ENCODE data around the gene SAMHD1. TPM values are rescaled to one million over a fixed set of nuclear protein-coding genes. Genes with fewer than 3 reads are reported as not detected.

The SAMHD1 gene
- total and polyA plus RNA-seq, 9 of the 15 experiments (the other 6 are each of a cell fraction or from before 2014, with no cell fraction given) = 6.8 to 20.4 (median 14.8) TPM

- TF ChIP-seq RB1 (IDR thresholded peaks at IDR 0.05; ENCODE audit: low read depth) = no peak
- TF ChIP-seq HLTF (IDR thresholded peaks at IDR 0.05) = no peak
- TF ChIP-seq FIP1L1 (IDR thresholded peaks at IDR 0.05; ENCODE audit: low read depth, low read length, poor library complexity, severe bottlenecking) = no peak
- TF ChIP-seq ELF4 (CRISPR knock-in tag; IDR thresholded peaks at IDR 0.05) = no peak
- TF ChIP-seq PHF20 (IDR thresholded peaks at IDR 0.05; ENCODE audit: partially characterized antibody) = no peak
- no peak for TF ChIP-seq ZFP36 (IDR thresholded peaks at IDR 0.05; ENCODE audit: low read depth, low read length, partially characterized antibody)
- no peak for TF ChIP-seq FOXA3 (CRISPR knock-in tag; conservative IDR thresholded peaks at IDR 0.05 in 1 of 2, IDR thresholded peaks at IDR 0.05 in 1 of 2)
Observed at GRCh38 chr20:36925234-36925633, 26.3 kb downstream of the SAMHD1 start (continued).

GRCh38 chr20:36924167-36925045 lies 27.1 kb downstream of the SAMHD1 start:
- peaks cover 9 to 10% of the 10 kb centered on the region in 2 experiments; a peak in 4 of 5 replicates for H3K4me1 ChIP-seq (replicated peaks in 1 of 2; ENCODE audit: control insufficient read depth in 2 of 2, insufficient read depth in 2 of 2, low read length in 2 of 2)
- H2AFZ ChIP-seq (ENCODE audit: low read depth, low read length) = no peak overlapping the region; the same call in 1 of the 2 replicates
- no peak overlapping the region for H3K4me3 ChIP-seq
- DNase-seq (ENCODE audit: extremely low read depth in 1 of 4, low spot score in 3 of 4) = peak; percentile 48 to 66 (median 54)
- no peak overlapping the region for H3K4me2 ChIP-seq (ENCODE audit: insufficient read depth, low read length)
- H3K9me1 ChIP-seq (ENCODE audit: control insufficient read depth, insufficient read depth, low read length) = no peaks in the 10 kb centered on the region
- H3K27ac ChIP-seq (ENCODE audit: extremely low read depth, low read depth, low read length) = peak overlapping the region; percentile 24; the same call in 2 of the 3 replicates
- peak; percentile 57 for FAIRE-seq
- BruUV-seq (replicated peaks) = no TSS peak
- WGBS (ENCODE audit: insufficient coverage, low coverage, missing lambda C conversion rate) = 49% methylated on average over 9 of the region's 9 CpGs
- H4K20me1 ChIP-seq (replicated peaks; ENCODE audit: control insufficient read depth, insufficient read depth, low read length) = no peaks in the 10 kb centered on the region
- no peaks in the 10 kb centered on the region for H3K79me2 ChIP-seq (ENCODE audit: control insufficient read depth, insufficient read depth, low read length)
- in situ Hi-C loops (cut with MboI) = no loop called here
- ChIA-PET CTCF (ENCODE audit: low intra/inter-chr PET ratio) (no interaction called here), POLR2A (interaction anchor here (0.9 to 1.3 kb wide), 3 partner anchors 9 to 42 kb away, joined by 3 to 5 read pairs (median 3); no protein-coding TSS in a partner anchor)
- peak; percentile 79 for ATAC-seq
- peaks cover 6% of the 10 kb centered on the region; the same call in 1 of the 3 replicates for H3K36me3 ChIP-seq (ENCODE audit: control insufficient read depth, insufficient read depth, low read length)
- H3K27me3 ChIP-seq (ENCODE audit: control insufficient read depth in 2 of 2, insufficient read depth in 2 of 2, low read length in 2 of 2) = no peaks in the 10 kb centered on the region
- no peaks in the 10 kb centered on the region for H3K9me3 ChIP-seq (replicated peaks; ENCODE audit: control insufficient read depth, insufficient read depth, low read depth, low read length)
- intact Hi-C loops (cut with micrococcal nuclease) = no loop called here
- H3K9ac ChIP-seq (ENCODE audit: insufficient read depth in 1 of 2, low read depth in 2 of 2, low read length in 2 of 2) = no peak overlapping the region; a peak in 1 of 4 replicates
- TF ChIP-seq SP1 (CRISPR knock-in tag; IDR thresholded peaks at IDR 0.05) (0 out of 2 replicates have a peak, but pooled peaks have one; percentile 29), ZNF165 (CRISPR knock-in tag; IDR thresholded peaks at IDR 0.05; ENCODE audit: borderline replicate concordance) (no peak), CREM (IDR thresholded peaks at IDR 0.05; ENCODE audit: low read depth) (no peak), CREB1 (IDR thresholded peaks at IDR 0.05) (no peak), CREB1 (CRISPR knock-in tag; IDR thresholded peaks at IDR 0.05) (no peak), KAT8 (IDR thresholded peaks at IDR 0.05; ENCODE audit: low read depth) (no peak), ZKSCAN8 (CRISPR knock-in tag; IDR thresholded peaks at IDR 0.05) (no peak), ZNF436 (CRISPR knock-in tag; IDR thresholded peaks at IDR 0.05) (no peak), PCBP2 (IDR thresholded peaks at IDR 0.05; ENCODE audit: low read depth, low read length, poor library complexity, severe bottlenecking) (no peak), NRF1 (conservative IDR thresholded peaks at IDR 0.05 in 1 of 2, IDR thresholded peaks at IDR 0.05 in 1 of 2) (no peak)
- TF ChIP-seq, protein P1, sequence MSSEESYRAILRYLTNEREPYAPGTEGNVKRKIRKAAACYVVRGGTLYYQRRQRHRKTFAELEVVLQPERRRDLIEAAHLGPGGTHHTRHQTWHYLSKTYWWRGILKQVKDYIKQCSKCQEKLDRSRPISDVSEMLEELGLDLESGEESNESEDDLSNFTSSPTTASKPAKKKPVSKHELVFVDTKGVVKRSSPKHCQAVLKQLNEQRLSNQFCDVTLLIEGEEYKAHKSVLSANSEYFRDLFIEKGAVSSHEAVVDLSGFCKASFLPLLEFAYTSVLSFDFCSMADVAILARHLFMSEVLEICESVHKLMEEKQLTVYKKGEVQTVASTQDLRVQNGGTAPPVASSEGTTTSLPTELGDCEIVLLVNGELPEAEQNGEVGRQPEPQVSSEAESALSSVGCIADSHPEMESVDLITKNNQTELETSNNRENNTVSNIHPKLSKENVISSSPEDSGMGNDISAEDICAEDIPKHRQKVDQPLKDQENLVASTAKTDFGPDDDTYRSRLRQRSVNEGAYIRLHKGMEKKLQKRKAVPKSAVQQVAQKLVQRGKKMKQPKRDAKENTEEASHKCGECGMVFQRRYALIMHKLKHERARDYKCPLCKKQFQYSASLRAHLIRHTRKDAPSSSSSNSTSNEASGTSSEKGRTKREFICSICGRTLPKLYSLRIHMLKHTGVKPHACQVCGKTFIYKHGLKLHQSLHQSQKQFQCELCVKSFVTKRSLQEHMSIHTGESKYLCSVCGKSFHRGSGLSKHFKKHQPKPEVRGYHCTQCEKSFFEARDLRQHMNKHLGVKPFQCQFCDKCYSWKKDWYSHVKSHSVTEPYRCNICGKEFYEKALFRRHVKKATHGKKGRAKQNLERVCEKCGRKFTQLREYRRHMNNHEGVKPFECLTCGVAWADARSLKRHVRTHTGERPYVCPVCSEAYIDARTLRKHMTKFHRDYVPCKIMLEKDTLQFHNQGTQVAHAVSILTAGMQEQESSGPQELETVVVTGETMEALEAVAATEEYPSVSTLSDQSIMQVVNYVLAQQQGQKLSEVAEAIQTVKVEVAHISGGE (CRISPR knock-in tag; IDR thresholded peaks at IDR 0.05) = no peak

All from K562 (cell line).